Measurements from ENCODE around the gene CBARP. TPM values are rescaled to one million over a fixed set of nuclear protein-coding genes. Genes with fewer than 3 reads are reported as not detected.

Gene CBARP
- polyA plus RNA-seq, 1 of the 3 experiments (the other 2 are of a cell fraction): 5.1 TPM

DNA sequence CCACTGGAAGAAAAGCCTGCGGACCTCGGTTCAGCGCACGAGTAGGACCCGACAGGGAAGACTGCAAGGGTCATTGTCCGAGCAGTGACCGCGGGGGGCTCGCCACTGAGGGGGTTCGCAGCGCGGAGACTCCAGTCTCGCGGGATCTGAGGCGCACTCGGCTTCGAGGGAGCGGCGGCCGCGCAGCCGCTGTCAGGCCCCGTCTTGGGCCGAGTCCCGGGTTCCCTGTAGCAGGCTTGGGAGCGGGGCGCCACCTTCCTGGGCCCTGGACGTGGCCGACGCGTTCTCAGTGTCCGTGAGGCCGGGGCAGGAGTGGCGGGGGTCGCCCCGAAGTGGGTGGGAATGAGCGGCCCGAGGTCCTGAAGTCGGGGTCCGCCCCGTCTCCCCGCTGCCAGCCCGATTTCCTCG is 37.1 kb upstream of the CBARP start:
- ChIA-PET POLR2A (interaction anchor here (0.9 to 1.0 kb wide), 5 partner anchors 8 to 137 kb away, joined by 3 to 8 read pairs (median 3); no protein-coding TSS in a partner anchor), CTCF (interaction anchor here (0.6 to 5.8 kb wide), 3 partner anchors 30 to 126 kb away, joined by 3 to 62 read pairs (median 4); no protein-coding TSS in a partner anchor)
- Histone ChIP-seq H3K27ac (ENCODE audit: low read depth in 2 of 2, low read length in 1 of 2) (peak overlapping the region; percentile 92 to 99), H3K36me3 (replicated peaks in 1 of 2; ENCODE audit: control insufficient read depth in 1 of 2, insufficient read depth in 2 of 2, low read length in 1 of 2) (peaks cover 56 to 57% of the 10 kb centered on the region in 2 experiments), H3K4me2 (peak overlapping the region; percentile 100), H3F3A (replicated peaks; ENCODE audit: insufficient read depth) (peaks cover 56% of the 10 kb centered on the region), H4K20me1 (ENCODE audit: insufficient read depth) (peaks cover 50% of the 10 kb centered on the region), H3K9me3 (no peaks in the 10 kb centered on the region), H3K79me2 (ENCODE audit: insufficient read depth) (peaks cover 66% of the 10 kb centered on the region), H2AFZ (ENCODE audit: low read depth) (no peak overlapping the region), H3K9me2 (no peaks in the 10 kb centered on the region), H3K9ac (peak overlapping the region; percentile 83), H3K4me1 (ENCODE audit: control insufficient read depth in 1 of 2, insufficient read depth in 2 of 2, low read depth in 1 of 2, low read length in 1 of 2) (peaks cover 30 to 47% of the 10 kb centered on the region in 2 experiments; a peak in 1 of 4 replicates), H3K4me3 (ENCODE audit: low read depth in 2 of 2, low read length in 1 of 2) (peak overlapping the region; percentile 72 to 76; a peak in 3 of 4 replicates), H3K27me3 (ENCODE audit: insufficient read depth) (no peaks in the 10 kb centered on the region)
- WGBS (ENCODE audit: low lambda C conversion rate): no CpG with 5 or more reads among the region's 44 CpGs
- DNase-seq: peak; percentile 56
- TF ChIP-seq CHD2 (IDR thresholded peaks at IDR 0.05; ENCODE audit: low read length, partially characterized antibody): peak; percentile 94
- TF ChIP-seq MEF2A (IDR thresholded peaks at IDR 0.05; ENCODE audit: borderline replicate concordance, low read depth): no peak

DNA sequence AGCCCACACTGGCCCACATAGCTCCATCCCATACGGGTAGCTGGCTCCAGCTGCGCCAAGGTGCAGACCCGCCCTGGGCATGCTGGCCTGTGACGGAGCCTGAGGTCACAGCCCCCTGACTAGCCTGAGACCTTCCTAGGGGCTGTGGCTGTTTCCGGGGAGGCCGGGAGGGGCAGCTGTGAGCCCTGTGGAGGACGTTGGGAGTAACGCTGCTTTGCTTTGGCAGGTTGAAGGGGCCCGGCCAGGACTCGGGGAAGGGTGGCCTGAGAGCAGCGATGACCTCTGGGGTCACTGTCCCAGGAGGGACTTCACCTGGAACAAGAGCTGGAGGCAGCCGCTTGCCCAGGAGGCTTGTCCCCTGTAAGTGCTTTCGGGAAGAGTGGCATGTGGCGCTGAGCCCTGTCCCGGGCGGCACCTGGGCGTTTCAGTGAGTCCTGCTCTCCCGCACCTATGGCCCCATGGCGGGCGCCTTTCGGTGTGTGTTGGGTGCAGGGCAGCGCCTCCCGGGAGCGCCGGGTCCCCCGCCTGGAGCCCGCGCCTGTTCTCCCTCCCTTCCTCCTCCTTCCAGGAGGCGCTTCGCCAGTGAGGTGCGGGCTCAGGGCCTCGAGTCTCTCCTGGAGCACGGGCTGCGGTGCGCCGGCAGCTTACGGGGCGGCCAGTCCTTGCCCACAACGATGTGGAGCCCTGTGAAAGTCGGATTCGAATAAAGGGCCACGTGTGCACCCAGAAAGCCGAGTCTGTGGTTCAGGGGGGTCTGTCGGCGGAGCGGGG is 36.5 kb upstream of the CBARP start:
- Histone ChIP-seq H3F3A (replicated peaks; ENCODE audit: insufficient read depth) (peaks cover 50% of the 10 kb centered on the region), H3K27ac (ENCODE audit: low read depth in 2 of 2, low read length in 1 of 2) (peak overlapping the region; percentile 92 to 99), H3K4me2 (peak overlapping the region; percentile 100), H3K9ac (peak overlapping the region; percentile 83), H3K79me2 (ENCODE audit: insufficient read depth) (peaks cover 70% of the 10 kb centered on the region), H4K20me1 (ENCODE audit: insufficient read depth) (peaks cover 53% of the 10 kb centered on the region), H3K27me3 (ENCODE audit: insufficient read depth) (no peaks in the 10 kb centered on the region), H3K4me3 (ENCODE audit: low read depth in 2 of 2, low read length in 1 of 2) (peak overlapping the region; percentile 72 to 76; a peak in 3 of 4 replicates), H3K36me3 (replicated peaks in 1 of 2; ENCODE audit: control insufficient read depth in 1 of 2, insufficient read depth in 2 of 2, low read length in 1 of 2) (peaks cover 52 to 56% of the 10 kb centered on the region in 2 experiments), H3K9me2 (no peaks in the 10 kb centered on the region), H2AFZ (ENCODE audit: low read depth) (no peak overlapping the region), H3K9me3 (no peaks in the 10 kb centered on the region), H3K4me1 (ENCODE audit: control insufficient read depth in 1 of 2, insufficient read depth in 2 of 2, low read depth in 1 of 2, low read length in 1 of 2) (peaks cover 30 to 48% of the 10 kb centered on the region in 2 experiments; a peak in 1 of 4 replicates)
- TF ChIP-seq SIN3A (IDR thresholded peaks at IDR 0.05; ENCODE audit: borderline replicate concordance, low read depth, low read length): no peak; the same call in 1 of the 2 replicates
- TF ChIP-seq NRF1 (IDR thresholded peaks at IDR 0.05; ENCODE audit: low read depth, low read length): no peak
- no peak for TF ChIP-seq SMC3 (IDR thresholded peaks at IDR 0.05; ENCODE audit: low read depth, low read length)
- TF ChIP-seq TAF1 (IDR thresholded peaks at IDR 0.05; ENCODE audit: borderline replicate concordance, low read depth, low read length): no peak
- TF ChIP-seq, protein P1, sequence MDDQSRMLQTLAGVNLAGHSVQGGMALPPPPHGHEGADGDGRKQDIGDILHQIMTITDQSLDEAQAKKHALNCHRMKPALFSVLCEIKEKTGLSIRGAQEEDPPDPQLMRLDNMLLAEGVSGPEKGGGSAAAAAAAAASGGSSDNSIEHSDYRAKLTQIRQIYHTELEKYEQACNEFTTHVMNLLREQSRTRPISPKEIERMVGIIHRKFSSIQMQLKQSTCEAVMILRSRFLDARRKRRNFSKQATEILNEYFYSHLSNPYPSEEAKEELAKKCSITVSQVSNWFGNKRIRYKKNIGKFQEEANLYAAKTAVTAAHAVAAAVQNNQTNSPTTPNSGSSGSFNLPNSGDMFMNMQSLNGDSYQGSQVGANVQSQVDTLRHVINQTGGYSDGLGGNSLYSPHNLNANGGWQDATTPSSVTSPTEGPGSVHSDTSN (IDR thresholded peaks at IDR 0.05): no peak
- TF ChIP-seq, protein P2, sequence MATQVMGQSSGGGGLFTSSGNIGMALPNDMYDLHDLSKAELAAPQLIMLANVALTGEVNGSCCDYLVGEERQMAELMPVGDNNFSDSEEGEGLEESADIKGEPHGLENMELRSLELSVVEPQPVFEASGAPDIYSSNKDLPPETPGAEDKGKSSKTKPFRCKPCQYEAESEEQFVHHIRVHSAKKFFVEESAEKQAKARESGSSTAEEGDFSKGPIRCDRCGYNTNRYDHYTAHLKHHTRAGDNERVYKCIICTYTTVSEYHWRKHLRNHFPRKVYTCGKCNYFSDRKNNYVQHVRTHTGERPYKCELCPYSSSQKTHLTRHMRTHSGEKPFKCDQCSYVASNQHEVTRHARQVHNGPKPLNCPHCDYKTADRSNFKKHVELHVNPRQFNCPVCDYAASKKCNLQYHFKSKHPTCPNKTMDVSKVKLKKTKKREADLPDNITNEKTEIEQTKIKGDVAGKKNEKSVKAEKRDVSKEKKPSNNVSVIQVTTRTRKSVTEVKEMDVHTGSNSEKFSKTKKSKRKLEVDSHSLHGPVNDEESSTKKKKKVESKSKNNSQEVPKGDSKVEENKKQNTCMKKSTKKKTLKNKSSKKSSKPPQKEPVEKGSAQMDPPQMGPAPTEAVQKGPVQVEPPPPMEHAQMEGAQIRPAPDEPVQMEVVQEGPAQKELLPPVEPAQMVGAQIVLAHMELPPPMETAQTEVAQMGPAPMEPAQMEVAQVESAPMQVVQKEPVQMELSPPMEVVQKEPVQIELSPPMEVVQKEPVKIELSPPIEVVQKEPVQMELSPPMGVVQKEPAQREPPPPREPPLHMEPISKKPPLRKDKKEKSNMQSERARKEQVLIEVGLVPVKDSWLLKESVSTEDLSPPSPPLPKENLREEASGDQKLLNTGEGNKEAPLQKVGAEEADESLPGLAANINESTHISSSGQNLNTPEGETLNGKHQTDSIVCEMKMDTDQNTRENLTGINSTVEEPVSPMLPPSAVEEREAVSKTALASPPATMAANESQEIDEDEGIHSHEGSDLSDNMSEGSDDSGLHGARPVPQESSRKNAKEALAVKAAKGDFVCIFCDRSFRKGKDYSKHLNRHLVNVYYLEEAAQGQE (IDR thresholded peaks at IDR 0.05; ENCODE audit: low read depth, low read length): no peak
- TF ChIP-seq, protein P3, sequence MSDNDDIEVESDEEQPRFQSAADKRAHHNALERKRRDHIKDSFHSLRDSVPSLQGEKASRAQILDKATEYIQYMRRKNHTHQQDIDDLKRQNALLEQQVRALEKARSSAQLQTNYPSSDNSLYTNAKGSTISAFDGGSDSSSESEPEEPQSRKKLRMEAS (IDR thresholded peaks at IDR 0.05; ENCODE audit: low read depth): no peak
- TF ChIP-seq, protein P4, sequence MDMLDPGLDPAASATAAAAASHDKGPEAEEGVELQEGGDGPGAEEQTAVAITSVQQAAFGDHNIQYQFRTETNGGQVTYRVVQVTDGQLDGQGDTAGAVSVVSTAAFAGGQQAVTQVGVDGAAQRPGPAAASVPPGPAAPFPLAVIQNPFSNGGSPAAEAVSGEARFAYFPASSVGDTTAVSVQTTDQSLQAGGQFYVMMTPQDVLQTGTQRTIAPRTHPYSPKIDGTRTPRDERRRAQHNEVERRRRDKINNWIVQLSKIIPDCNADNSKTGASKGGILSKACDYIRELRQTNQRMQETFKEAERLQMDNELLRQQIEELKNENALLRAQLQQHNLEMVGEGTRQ (IDR thresholded peaks at IDR 0.05; ENCODE audit: borderline replicate concordance, low read depth, low read length): no peak
- 84% methylated on average over 23 of the region's 46 CpGs for WGBS (ENCODE audit: low lambda C conversion rate)
- CTCF ChIA-PET: interaction anchor here (1.1 to 5.8 kb wide), 3 partner anchors 30 to 98 kb away, joined by 4 to 62 read pairs (median 5); no protein-coding TSS in a partner anchor
- DNase-seq: no peak
- POLR2A ChIA-PET: interaction anchor here (0.8 to 1.2 kb wide), 4 partner anchors 21 to 177 kb away, joined by 3 to 8 read pairs (median 5); no protein-coding TSS in a partner anchor

All from SK-N-SH (cell line).